ENCODE results near the gene SRBD1.
A peak's percentile ranks its signal among the peaks of the same experiment; 100 is the strongest.

The SRBD1 gene

DNA sequence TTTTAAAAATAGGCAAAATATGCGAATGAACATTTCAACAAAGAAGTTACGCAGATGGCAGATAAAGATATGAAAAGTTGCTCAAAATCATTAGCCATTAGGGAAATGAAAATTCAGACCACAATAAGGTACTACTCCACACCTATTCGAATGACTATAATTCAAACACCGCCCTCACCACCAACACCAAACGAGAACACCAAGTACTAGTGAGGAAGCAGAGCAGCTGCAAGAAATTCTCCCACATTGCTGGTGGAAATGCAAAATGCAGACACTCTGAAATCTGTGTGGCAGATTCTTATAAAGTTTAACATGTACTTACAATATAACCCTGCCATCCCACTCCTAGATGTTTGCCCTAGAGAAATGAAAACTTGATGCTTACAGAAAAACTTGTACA, 23.2 kb upstream of the SRBD1 start:
- no peak for DNase-seq

DNA sequence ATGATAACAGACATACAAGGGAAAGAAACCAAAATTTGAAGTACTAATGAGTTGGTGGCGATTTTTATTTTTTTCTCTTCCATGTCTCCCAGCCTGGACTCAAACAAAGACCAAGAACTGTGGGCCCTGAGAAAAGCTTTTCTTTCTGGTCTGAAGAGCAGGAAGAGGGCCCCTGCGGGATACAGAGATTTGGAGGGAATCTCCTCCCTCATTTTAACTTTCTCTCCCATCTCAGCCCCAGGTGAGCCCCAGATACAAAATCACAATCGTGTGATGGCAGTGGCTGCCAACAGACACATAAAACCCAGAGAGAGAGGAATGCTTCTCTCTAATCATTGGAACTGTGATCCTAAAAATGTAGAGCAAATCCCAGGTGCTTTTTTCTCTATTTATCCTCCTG, 20.9 kb upstream of the SRBD1 start:
- DNase-seq = no peak

DNA sequence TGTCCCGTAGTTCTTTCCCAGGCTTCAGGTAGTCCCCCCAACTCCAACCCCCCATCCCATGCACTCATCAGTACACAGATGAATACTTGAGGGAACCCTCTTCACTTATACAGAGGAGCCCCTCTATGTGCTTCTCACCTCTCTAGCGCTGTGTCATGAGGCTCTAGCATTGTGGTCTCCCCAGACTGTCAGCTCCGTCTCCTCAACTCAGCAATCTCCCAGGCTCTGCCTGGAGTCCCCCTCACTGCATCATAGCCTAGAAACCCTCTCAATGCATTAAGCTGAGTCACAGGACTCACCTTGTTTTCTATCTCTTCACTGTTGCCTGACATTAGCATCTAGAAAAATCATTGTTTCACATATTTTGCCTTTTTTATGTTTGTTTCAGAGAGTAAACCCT, 20.3 kb upstream of the SRBD1 start:
- DNase-seq = no peak

DNA sequence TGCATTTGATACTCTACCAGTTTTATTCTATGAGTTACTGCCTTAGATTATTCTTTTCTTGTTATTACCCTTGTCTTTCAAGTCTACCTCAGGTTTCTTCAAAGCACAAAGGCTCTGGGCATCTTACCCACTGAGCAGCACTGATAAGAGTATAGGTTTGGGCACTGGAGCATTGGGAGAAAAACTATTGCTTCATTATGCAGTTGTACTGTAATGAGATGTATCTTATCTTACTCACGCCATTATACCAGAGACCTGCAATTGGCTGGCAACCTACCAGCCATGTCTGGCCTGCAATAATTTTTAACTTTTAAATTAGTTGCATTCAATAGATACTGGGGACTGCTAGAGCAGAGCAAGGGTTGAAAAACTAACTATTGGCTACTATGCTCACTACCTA, 18.9 kb upstream of the SRBD1 start:
- no peak for DNase-seq

DNA sequence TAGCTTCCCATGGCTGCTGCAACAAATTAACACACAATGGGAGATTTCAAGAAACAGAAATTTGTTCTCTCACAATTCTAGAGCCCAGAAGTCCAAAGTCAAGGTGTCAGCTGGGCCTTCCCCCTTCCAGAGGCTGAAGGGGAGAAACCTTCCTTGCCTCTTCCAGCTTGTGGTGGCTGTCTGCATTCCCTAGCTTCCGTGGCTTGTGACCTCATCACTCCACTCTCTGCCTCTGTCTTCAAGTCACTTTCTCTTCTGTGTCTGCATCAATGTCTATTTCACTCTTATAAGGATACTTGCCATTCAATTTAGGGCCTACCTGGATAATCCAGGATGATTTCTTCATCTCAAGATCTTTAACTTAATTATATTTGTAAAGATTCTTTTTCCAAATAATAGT, 16.8 kb upstream of the SRBD1 start:
- DNase-seq = no peak

DNA sequence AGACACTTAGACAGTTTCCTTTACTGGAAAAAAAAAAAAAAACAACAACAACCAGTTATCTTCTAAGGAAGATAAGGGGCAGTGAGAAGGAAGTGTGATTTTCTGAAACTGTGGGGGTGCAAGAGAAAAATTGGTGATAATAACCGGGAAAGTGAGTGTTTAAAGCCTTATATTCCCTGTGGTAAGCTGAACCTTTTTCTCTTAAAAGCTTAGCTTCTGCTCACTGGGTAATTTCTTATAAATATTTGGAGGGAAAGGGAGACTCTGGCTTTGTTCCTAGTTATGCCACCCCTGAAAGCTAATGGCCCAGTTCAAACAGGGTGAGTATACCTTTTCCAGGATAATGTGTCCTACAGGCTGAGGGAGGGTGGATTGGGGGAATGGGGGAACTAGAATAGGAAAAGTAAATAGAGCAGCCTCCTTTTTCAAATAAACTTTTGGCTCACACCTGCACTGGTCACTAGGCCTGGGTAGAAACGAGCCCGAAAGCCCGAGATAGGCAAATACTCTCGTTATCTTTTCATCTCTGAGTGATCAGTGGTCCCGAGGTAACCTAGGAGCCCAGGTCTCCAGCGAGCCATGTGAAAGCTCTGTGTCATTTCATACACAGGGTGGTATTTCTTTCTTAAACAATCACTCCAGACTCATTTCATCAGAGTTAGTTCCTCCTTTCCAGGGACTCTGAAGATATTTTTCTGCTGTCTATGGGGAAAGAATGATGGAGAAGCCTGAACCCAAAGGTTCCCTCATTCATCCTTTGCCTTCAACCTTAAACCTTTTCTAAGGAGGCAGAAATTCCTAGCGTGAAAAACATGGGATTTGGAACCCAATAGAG, 15.5 kb upstream of the SRBD1 start:
- DNase-seq = no peak

DNA sequence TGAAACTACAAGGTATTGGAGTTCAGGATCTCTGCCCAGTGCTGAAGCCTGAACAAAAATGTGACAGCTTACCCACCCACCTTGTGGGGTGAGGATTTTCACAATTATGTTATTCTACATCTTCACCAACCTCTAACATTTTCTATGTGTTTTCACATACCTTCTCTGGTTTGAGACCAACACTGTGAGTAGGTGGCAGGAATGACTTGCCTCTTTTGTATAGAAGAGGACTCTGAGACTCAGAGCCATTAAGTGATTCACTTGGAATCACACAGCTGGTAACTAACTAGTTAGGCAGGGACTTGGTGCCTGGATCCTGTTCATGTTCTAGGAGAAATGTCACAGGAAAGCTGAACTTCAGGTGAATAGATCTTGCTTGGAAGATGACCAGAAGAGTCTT, 14.8 kb upstream of the SRBD1 start:
- DNase-seq = no peak

DNA sequence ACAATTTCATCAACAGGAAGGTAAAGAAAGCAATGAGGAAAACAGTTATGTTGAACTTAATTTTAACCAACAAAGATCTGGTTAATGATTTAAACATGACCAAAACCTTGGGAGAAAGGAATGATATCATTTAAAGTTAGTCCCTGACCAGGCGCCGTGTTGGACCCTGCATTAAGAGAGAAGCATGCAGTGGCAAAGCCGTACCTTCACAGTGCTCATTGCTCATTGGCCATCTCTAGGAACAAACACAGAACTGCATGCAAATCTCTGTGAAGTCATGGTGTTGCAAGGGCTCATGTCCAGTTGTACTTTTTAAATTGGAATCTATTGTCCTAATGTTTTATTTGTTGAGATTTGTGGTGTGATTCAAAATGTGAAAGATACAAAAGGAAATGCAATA, 12.0 kb upstream of the SRBD1 start:
- no peak for DNase-seq

DNA sequence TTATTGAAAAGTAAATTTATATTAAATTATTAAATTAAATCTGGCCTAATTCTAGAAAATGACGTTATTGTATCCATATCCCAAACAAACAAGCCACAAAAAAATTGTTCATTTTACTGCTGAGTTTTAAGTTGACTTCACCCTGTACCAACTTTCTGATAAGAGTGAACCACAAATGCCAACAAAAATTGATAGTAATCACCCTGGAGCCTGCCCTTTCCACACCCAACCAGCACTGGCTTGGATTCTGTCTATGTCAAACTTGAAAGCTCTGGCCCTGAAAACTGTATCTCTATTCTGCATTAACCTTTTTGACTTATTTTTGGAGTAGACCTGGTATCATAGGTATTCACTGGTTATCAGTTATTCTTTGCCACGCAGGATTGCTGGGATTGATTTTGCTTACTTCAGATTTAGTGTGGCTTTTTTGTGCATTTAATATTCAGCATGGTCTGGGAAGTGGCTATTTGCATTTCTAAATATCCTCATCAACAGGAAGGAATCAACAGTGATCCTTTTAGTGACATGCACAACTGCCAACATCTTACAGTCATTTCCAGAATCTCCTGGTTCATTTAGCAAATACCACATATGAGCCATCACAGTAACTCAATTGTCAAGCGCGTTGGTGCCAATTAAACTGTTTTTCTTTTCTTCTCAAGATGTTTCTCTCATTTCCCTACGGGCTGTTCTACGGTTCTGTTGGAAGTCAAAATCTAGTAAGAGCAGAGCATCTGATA, 11.4 kb upstream of the SRBD1 start:
- no peak for DNase-seq

DNA sequence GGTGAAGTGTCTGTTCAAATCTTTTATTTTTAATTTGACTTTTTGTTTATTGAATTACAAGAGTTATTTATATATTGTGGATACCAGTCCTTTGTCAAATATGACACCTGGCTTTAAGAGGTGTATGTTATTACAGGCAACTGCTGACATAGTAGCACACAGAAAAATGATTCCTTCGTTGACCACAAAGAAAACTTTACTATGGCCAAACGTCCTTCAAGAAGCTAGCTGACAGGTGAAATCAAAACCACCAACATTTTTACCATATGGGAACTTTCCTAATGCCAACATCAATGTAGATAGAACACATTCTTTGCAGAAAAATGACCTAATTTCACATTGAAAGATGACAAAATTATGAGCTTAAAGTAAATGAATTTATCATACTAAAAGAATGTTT, 6.4 kb upstream of the SRBD1 start:
- DNase-seq = no peak

DNA sequence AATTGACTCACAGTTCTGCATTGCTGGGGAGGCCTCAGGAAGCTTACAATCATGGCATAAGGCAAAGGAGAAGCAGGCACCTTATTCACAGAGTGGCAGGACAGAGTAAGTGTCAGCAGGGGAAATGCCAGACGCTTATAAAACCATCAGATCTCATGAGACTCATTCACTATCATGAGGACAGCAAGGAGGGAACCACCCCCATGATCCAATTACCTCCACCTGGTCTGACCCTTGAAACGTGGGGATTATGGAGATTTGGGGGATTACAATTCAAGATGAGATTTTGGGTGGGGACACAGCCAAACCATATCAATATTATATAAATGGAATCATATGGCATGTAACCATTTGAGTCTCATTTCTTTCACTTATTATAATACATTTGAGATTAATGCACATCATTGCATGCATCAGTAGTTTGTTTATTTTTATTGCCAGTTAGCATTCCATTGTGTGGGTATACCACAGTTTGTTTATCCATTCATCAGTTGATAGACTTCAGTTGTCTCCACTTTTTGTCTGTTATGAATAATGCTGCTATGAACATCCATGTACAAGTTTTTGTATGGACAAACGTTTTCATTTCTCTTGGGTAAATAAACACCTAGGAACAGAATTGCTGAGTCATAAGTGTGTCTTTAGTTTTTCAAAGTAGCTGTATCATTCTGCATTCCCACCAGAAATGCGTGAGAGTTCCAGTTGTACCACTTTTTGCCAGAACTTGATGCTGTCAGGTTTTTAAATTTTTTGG, 5.8 kb upstream of the SRBD1 start:
- no peak for DNase-seq

DNA sequence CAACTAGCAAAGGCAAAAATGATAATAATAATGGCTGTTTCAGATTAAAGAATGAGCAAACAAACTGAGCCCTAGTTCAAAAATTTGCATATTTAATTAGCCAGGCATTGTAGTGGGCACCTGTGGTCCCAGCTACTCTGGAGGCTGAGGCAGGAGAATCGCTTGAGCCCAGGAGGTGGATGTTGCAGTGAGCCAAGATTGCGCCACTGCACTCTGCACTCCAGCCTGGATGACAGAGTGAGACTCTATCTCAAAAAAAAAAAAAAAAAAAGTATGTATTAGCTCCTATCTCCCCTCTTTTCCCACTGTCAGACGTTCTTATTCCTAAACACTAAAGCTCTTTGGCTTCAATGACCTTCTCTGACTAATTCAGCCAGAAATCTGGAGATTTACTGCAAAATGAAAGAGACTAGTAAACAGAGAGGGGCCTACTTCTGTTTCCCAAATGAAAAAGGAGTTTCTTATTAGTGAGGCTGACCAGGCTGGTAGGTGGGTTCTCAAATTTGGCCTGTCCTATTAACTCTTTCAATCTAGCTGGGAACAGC, 3.9 kb upstream of the SRBD1 start:
- no peak for DNase-seq

DNA sequence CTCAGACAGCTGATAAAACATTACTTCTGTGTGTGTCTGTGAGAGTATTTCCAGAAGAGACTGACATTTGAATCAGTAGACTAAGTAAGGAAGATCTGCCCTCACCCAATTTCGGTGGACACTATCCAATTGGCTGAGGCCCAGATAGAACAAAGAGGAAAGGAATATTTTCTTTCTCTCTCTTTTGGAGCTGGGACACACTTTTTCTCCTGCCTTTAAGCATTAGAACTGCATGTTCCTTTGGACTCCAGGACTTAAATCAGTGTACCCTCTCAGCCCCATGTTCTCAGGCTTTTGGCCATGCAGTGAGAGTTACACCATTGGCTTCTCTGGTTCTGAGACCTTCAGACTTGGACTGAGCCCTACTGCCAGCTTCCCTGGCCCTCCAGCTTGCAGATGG, 3.3 kb upstream of the SRBD1 start:
- no peak for DNase-seq

DNA sequence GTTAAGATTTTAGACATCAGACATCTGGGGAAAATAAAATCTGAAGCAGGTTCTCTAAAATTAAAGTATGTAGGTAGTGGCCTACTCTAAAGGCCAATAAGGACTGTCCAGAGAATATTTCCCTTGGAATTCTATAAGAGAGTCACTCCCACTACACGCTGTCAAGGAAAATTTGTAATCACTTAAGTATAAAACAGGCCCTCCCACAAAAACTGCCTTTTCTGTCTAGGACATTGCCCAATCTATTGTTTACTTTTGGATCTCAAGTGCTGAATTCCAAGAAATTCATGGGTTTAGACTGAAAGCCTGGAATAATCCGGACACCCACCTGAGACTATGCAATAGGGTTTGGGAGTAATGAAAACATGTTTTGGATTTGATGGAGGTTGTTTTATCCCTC, 1.7 kb upstream of the SRBD1 start:
- no peak for DNase-seq

DNA sequence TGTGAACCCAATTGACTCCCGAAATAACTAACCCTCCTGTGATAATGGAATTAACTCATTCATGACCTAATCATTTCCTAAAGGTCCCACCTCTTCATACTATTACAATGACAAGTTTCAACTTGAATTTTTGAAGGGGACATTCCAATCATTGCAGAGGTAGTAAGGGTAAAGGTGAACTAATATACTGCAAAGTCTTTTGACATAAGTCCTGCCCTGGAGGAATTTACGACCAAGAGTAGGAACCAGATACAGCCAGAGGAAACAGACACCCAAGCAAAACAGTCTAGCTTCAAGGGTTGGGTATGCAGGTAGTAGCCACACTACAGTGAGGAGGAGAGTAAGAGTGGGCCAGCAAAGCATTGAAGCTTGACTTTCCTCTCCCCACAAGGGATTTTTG, 1.2 kb upstream of the SRBD1 start:
- DNase-seq = no peak

DNA sequence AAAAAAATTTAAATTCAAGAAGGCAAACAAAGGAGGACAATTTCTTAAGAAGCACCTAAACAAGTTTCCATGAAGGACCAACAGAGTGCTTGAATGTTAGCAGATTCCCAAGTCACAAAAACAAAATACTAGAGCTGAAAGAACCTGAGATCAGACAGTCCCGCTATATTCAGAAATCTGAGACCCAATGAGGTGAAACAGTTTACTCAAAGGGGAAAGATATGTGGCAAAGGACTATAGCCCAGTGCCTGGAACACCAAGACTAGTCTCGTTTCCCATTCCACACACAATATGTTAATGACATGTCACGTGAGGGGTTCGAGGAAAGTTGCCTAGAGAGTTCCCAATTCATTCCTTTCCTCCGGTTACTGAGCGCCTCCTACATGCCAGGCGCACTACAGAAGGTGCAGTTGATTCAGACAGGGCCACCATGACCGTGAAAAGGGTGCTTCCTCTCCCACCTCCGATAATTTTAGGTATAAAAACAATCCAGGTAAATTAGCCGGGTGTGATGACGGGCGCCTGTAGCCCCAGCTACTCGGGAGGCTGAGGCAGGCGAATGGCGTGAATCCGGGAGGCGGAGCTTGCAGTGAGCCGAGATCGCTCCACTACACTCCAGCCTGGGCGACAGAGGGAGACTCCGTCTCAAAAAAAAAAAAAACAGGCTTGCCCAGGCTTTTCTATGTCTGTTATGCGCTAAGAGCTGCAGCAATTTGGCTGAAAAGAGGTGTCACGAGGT, 617 bp downstream of the SRBD1 start:
- DNase-seq = peak; percentile 20 to 81

DNA sequence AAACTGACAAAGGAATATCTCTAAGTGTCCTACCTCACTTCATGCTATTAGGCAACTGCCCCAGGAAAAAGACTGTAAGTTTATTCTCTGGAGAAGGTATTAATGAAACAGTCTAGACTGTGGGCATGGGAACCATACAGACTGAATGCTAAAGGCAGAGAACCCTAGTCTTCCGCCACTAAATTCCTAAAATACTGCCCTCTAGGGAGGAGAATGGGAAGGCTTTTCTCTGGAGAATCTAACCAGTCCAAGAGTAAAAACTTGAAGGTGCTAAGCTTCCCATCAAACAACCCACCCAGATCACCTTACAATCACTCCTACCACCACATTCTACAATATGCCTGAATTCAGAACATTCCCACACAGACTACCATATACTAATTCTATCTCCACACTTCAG, 3.4 kb downstream of the SRBD1 start:
- peak; percentile 4 to 57 for DNase-seq

DNA sequence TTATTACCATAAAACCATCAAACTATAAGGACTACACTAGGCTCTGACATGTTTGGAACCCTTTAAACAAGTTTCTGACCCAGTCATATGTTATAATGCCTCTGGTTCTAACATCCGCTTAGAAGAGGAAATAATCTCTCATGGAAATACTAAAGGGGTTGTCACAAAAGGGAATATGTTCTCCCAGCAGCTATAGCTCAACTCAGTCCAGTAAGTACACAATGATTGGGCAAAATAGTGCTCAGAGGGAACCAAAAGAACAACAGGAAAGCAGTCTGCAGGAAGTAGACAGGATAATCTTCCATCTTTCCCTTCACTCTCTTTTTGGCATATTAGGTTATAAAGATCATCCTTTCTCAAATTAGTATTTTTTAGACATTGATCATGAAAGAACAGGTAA, 4.3 kb downstream of the SRBD1 start:
- DNase-seq = no peak

DNA sequence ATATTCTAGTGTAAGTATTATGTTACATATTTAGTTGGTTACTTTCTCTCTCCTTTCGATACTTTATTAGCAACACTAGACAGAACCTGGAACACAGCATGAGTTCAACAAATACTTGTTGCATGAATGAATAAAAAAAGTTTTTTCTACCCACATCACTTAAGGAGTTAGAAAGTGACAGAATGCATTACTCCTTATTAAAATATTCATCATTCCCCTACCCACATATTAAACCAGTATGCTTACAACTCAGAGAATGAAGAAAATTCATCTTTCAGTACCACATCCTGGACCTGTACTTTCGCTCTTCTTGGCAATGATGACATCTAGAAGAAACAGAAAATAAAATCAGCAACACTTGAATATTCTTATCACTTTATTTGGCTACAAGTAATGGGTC, 6.0 kb downstream of the SRBD1 start:
- DNase-seq = no peak

DNA sequence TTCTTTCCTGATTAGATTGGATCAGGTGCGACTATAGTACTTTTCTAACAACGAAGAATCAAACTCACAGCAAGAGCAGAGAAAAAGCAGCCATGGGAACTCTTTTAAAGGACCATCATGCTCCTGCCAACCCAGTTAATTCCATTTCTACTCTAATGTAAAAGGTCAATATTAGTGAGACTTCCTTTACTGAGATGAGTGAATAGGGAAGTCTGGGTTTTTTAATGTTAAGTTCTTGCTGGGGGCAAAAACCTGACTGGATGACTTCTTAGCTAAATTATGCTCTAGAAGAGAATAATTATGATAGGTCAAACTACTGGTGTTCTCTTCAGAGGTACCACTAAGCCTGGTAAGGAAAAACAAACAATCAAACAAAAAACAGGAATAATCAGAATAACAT, 8.4 kb downstream of the SRBD1 start:
- DNase-seq = no peak

DNA sequence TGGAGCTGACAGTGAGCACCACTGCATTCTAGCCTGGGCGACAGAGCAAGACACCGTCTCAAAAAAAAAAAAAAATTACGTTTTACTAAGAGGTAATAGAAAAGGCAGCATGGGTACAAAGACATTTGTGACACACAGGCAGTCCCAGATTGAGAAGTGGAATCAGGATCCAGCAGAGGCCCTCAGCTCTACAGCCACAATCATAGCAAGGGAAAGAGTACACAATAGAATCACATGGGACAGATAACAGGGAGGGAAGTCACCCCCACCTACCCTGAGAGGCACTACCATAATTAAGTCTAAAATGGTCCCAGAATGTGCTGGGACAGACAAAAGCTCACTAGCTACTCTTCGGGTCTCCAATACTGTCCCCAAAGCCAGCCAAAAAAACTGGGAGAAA, 12.5 kb downstream of the SRBD1 start:
- no peak for DNase-seq

DNA sequence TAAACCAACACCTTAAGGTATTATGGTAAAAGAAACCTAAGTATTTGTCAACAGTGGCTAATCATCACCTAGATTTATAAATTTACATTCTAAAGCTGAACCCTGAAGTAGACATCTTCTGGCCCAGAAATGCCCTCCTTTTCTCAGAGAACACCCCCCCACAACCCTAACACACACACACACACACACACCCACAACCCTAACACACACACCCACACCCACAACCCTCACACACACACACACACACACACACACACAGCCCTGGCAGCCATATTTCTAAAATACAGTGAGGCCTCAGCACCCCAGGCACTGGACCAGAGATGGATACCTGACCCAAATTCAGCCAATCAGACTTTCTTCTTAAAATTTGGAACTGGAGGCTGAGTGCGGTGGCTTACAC, 14.3 kb downstream of the SRBD1 start:
- DNase-seq = no peak

Measured in SW 1271 (cell line).